ENCODE results near the gene BDKRB1. TPM values are rescaled to one million over a fixed set of nuclear protein-coding genes. Genes with fewer than 3 reads are reported as not detected.

Gene BDKRB1
- 0.34 and 10.3 TPM in 2 replicates for total RNA-seq (2014; rRNA removed; shearing (Covaris generic))

DNA sequence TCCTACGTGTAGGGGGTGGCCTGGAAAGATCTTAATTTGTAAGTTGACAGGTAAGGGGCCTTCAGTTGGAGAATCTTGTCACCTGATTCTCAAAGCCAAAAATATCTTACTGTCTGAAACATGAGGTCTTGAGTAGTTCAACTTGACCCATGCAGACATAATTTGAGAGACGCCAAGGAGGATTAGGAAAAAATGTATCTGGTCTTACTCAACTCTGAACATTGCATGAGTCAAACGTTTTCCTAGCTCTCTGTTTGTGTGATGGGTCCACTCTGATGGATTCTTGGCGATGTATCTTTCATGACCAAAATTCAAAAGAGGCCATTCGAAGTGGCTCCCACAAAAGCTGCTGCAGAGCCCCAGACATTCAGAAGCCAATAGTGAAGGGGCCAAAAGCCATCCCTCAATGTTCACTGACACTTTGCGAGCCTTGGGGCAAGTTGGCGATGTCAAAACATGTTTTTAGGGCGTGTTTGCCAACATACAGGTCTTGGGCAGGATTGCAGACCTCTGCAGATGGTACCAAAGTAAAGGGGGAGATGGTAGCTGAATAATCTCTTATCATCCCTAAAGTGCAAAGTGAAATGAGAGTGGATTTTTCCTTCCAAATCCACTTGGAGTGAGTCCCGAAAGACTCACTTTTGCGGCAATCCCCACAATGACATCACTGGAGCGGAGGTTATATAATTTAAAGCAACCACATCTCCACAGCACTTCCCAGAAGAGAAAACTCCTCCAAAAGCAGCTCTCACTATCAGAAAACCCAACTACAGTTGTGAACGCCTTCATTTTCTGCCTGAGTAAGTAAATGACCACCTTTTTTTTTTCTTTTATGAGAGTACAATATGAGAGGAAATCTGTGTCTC is at the start of gene BDKRB1:
Gene BDKRB1, plus strand, starts transcription at position 710 of the 866 bp plus-strand sequence. CDS start 7,473 bp downstream, outside the sequence.
- peak within 1 kb of the TSS; percentile 11 for H3K4me3 ChIP-seq

DNA sequence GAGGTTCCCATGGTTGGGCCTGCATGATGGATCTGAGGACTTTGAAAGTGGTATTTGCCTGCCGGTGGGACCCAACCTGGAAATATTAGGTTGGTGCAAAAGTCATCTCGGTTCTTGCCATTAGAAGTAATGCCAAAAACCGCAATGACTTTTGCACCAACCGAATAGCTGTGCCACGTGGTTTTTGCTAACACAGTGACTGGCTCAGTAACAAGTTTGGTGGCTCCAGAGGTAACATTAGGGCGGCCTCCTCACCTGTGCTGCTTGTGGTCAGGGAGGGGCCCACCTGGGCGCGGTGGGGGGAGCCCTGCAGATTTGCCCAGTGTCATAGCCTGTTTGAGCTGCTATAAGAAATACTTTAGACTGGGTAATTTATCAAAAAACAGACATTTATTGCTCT is 49.5 kb upstream of the BDKRB1 start:
- no peak for DNase-seq (ENCODE audit: low read depth in 1 of 2, low spot score in 2 of 2)
- Histone ChIP-seq H3K27ac (no peak overlapping the region), H3K9me3 (replicated peaks) (no peaks in the 10 kb centered on the region; the same call in 1 of the 2 replicates)

More for the DNA sequence above, at the start of gene BDKRB1:
- H3K4me1 ChIP-seq (replicated peaks) = peaks cover 74% of the 10 kb centered on the region
- peak within 1 kb of the TSS; percentile 92 for H3K27ac ChIP-seq
- peaks cover 3% of the 10 kb centered on the region; the same call in 1 of the 2 replicates for H3K9me3 ChIP-seq (replicated peaks)
- peak in 1 of 2 experiments; percentile 69 for DNase-seq (ENCODE audit: low read depth in 1 of 2, low spot score in 2 of 2)
- peaks cover 16% of the 10 kb centered on the region for H3K36me3 ChIP-seq
- H3K27me3 ChIP-seq (replicated peaks) = no peaks in the 10 kb centered on the region

DNA sequence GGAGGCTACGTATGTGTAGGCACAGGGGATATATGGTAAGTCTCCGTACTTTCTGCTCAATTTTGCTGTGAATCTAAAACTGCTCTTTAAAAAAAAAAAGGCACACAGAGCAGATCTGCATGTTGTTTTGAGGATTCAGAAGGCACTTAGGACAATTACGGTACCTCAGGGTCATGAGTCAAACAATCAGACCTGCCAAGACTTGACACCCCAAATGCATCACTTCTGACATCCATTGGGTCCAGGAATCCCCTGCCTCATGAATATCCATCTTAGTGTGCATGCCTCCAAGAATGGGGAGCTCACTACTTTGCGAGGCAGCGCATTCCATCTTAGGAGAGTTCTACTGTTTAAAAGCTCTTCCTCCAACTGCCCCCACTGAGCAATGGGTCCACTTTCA is 48.3 kb upstream of the BDKRB1 start:
- H3K9me3 ChIP-seq (replicated peaks) = peaks cover 7% of the 10 kb centered on the region; the same call in 1 of the 2 replicates
- H3K36me3 ChIP-seq = peaks cover 67% of the 10 kb centered on the region
- no peak overlapping the region for H3K4me3 ChIP-seq

More for the DNA sequence above, 49.5 kb upstream of the BDKRB1 start:
- H3K27me3 ChIP-seq (replicated peaks) = no peaks in the 10 kb centered on the region
- H3K4me3 ChIP-seq = peak overlapping the region; percentile 48
- H3K36me3 ChIP-seq = peaks cover 54% of the 10 kb centered on the region
- peaks cover 36% of the 10 kb centered on the region for H3K4me1 ChIP-seq (replicated peaks)

DNA sequence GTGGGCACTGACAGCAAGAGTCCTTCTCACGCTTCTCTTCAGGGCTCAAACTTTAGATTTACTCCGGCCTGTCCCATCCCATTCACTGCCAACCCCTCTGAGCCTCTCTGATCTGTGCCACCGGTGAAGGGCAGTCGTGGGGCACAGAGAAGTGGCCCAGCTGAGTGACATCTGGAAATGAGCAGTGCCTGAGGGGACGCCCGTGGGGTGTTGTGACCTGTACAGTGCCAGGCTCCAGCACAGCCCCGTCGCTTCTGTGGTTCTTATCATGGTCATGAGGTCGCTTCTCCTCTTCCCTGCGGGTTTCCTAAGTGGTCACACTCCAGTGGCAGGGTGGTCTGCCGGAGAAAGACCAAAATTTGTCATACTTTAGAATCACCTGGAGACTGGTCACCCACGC is 47.3 kb upstream of the BDKRB1 start:
- Histone ChIP-seq H3K4me1 (replicated peaks) (peaks cover 46% of the 10 kb centered on the region), H3K9me3 (replicated peaks) (peaks cover 7% of the 10 kb centered on the region; the same call in 1 of the 2 replicates), H3K4me3 (no peak overlapping the region), H3K27me3 (replicated peaks) (no peaks in the 10 kb centered on the region), H3K36me3 (peaks cover 76% of the 10 kb centered on the region), H3K27ac (no peak overlapping the region)
- no peak for DNase-seq (ENCODE audit: low read depth in 1 of 2, low spot score in 2 of 2)

More for the DNA sequence above, 48.3 kb upstream of the BDKRB1 start:
- no peaks in the 10 kb centered on the region for H3K27me3 ChIP-seq (replicated peaks)
- DNase-seq (ENCODE audit: low read depth in 1 of 2, low spot score in 2 of 2) = no peak
- H3K4me1 ChIP-seq (replicated peaks) = peaks cover 39% of the 10 kb centered on the region
- H3K27ac ChIP-seq = no peak overlapping the region

DNA sequence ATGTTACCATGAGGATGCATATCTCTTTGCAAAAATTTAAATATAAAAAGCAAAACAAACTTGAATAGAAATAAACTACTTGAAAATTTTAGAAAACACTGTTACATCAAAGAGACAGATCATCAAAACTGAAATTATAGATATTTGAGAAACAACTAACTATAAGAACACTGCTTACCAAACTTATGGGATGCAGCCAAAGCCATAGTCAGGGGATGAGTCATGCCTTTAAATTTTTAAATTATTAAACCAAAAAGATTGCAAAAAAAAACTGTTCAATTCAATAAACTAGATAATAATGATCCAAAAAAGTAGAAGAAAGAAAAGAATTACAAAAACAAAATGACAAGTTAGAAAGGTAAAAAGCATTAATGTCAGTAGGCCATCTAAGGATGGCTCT is 43.9 kb upstream of the BDKRB1 start:
- H3K4me3 ChIP-seq = no peak overlapping the region
- no peaks in the 10 kb centered on the region for H3K27me3 ChIP-seq (replicated peaks)
- peaks cover 92% of the 10 kb centered on the region for H3K36me3 ChIP-seq
- H3K4me1 ChIP-seq (replicated peaks) = peaks cover 48% of the 10 kb centered on the region
- no peak for DNase-seq (ENCODE audit: low read depth in 1 of 2, low spot score in 2 of 2)
- peaks cover 7% of the 10 kb centered on the region; the same call in 1 of the 2 replicates for H3K9me3 ChIP-seq (replicated peaks)
- H3K27ac ChIP-seq = no peak overlapping the region

DNA sequence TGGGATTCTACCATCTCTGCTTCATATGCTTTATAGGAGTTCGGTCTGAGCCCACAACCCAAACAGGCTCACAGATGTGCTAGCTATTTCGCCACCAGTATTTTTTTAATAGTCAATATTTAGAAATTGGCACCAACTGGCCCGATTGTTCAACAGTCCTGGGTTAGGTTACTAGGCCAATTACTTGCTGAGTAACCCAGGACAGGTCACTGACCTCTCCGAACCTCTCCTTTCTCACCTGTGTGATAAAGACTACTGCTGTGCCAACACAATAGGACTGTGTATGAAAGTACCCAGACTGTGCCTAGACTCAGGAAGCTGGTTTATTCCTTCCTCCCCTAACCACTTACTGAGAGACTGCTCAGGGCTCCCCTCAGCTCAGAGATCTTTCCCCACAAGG is 43.1 kb upstream of the BDKRB1 start:
- no peak for DNase-seq (ENCODE audit: low read depth in 1 of 2, low spot score in 2 of 2)
- Histone ChIP-seq H3K4me1 (replicated peaks) (peaks cover 43% of the 10 kb centered on the region), H3K9me3 (replicated peaks) (peaks cover 7% of the 10 kb centered on the region; the same call in 1 of the 2 replicates), H3K4me3 (no peak overlapping the region), H3K27ac (no peak overlapping the region), H3K36me3 (peaks cover 91% of the 10 kb centered on the region), H3K27me3 (replicated peaks) (no peaks in the 10 kb centered on the region)

DNA sequence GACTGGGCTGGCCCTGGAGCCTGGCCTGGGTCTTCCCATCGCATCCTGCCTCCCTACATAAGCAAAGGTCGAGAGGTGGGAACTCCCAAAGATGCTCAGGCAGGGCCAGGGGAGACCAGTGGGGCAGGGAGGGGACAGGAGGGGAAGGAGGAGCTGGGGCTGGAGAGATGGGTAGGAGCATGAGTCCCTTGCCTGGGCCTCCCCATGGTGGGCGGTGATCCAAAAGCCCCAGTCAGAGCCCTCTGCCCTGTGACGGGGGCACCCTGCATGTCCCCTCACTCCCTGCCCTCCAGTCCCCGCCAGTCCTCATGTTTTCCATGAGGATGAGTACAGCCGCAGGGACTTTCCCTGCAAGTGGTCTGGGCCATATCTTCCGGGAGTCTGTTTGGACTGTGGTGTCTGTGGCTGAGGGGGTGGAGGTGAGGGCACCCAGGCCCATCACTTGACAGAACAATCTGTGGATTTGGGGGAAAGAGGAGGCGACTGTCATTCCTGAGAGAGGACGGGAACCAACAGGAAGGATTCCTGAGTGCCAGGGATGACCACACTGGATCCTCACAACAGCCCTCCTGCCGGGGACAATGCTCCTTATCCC is 42.0 kb upstream of the BDKRB1 start:
- peak overlapping the region; percentile 45 for H3K27ac ChIP-seq
- H3K4me1 ChIP-seq (replicated peaks) = peaks cover 52% of the 10 kb centered on the region
- peaks cover 87% of the 10 kb centered on the region for H3K36me3 ChIP-seq

DNA sequence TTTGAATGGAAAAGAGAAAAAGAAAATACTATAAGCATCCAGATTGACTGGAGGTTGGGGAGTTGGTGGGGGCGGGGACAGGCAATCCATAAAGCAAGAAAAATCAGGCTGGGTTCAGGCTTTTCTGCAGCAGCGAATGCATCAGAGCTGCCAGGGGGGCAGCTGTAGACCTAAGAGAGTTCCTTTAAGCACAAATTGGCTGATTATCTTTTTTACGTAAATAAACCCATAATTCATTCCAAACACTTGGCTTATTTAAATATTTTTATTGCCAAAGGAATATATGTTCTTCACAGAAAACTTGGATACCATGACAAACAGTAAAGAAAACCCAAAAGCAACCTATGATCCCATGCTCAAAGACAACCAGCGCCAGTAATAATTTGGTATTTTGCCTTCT is 41.2 kb upstream of the BDKRB1 start:
- no peak overlapping the region for H3K4me3 ChIP-seq
- H3K36me3 ChIP-seq = peaks cover 80% of the 10 kb centered on the region
- no peak for DNase-seq (ENCODE audit: low read depth in 1 of 2, low spot score in 2 of 2)
- no peaks in the 10 kb centered on the region for H3K27me3 ChIP-seq (replicated peaks)
- peak overlapping the region; percentile 45; the same call in 1 of the 2 replicates for H3K27ac ChIP-seq
- peaks cover 61% of the 10 kb centered on the region for H3K4me1 ChIP-seq (replicated peaks)
- peaks cover 7% of the 10 kb centered on the region; the same call in 1 of the 2 replicates for H3K9me3 ChIP-seq (replicated peaks)

More for the DNA sequence above, 42.0 kb upstream of the BDKRB1 start:
- H3K9me3 ChIP-seq (replicated peaks) = peaks cover 7% of the 10 kb centered on the region; the same call in 1 of the 2 replicates
- DNase-seq (ENCODE audit: low read depth in 1 of 2, low spot score in 2 of 2) = peak; percentile 71 to 73
- H3K27me3 ChIP-seq (replicated peaks) = no peaks in the 10 kb centered on the region
- no peak overlapping the region for H3K4me3 ChIP-seq

DNA sequence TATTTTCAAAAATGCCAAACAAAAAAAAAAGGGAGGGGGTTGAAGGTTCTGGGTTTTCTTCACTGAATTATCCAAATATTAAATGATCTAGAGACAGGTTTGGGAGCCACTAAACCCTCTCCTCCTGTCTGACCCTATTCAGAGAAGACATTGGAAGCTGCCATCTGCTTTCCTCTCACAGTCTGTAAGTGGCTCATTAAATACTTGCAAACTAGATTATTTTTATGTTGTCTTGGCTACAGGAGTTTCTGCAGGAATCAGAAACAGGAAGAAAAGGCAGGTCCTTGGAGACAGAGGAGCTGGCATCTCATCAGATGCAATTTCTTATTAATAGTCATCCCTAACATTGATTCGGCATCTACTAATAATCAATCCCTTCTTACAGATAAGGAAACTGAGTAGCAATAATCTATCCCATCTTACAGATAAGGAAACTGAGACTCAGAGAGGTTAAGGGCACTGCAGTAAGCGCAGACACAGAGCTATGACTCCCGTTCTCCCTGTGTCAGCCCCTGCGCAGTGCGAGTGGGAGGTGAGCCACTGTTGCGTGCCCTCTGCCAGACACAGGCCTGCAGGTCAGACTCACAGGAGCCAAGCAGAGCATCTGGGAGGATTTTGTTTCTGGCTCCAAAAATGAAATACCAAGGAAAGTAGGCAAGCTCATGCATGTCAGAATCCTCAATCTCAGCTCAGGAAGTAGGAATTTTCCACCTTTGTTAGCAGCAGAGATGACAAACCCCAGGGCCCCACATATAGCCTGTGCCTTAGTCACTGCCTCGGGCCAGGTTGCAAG is 40.4 kb upstream of the BDKRB1 start:
- peaks cover 69% of the 10 kb centered on the region for H3K4me1 ChIP-seq (replicated peaks)
- H3K36me3 ChIP-seq = peaks cover 72% of the 10 kb centered on the region
- no peak overlapping the region for H3K4me3 ChIP-seq
- no peak for DNase-seq (ENCODE audit: low read depth in 1 of 2, low spot score in 2 of 2)
- H3K27me3 ChIP-seq (replicated peaks) = no peaks in the 10 kb centered on the region
- H3K9me3 ChIP-seq (replicated peaks) = peaks cover 7% of the 10 kb centered on the region; the same call in 1 of the 2 replicates
- no peak overlapping the region for H3K27ac ChIP-seq

DNA sequence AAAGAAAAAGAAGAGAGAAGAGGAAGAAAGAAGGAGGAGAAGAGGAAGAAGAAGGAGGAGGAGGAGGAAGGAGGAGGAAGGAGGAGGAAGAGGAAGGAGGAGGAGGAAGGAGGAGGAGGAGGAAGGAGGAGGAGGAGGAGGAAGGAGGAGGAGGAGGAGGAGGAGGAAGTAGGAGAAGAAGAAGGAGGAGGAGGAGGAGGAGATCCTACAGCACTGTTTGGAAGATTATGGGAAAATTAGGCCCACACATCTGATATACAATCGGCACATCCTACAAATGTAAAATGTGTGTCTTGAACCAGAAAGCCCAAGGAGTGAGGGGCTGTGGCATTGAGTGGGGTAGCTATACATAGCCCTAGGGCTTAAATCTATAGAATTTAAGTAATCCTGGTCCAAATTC is 39.4 kb upstream of the BDKRB1 start:
- Histone ChIP-seq H3K9me3 (replicated peaks) (peaks cover 5% of the 10 kb centered on the region; the same call in 1 of the 2 replicates), H3K27me3 (replicated peaks) (no peaks in the 10 kb centered on the region), H3K27ac (no peak overlapping the region), H3K36me3 (peaks cover 63% of the 10 kb centered on the region), H3K4me1 (replicated peaks) (peaks cover 79% of the 10 kb centered on the region), H3K4me3 (no peak overlapping the region)
- DNase-seq (ENCODE audit: low read depth in 1 of 2, low spot score in 2 of 2) = no peak

DNA sequence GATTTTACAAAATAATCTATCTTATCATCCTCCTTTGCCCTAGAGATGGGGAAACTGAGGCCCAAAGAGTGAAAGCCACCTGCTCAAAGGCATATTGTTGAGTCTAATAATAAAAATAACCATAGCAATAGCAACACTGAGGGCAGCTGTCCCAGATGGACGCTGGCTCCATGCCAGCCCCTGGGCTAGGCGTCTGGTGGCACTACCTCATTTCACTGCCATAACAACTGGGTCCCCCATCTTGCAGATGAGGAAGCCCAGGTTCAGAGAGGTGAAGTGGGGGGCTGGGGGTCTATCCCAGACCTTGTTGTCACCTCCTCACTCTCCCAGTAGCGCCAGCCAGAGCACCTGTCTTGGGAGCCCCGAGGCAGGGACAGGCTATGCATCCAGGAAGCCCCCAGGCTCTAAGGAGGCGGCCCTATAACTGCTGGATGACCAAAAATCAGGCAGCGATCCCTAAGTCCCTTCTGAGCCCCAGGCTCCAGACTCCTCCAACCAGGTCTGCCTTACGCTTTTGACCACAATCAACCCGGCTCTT is 38.6 kb upstream of the BDKRB1 start:
- H3K9me3 ChIP-seq (replicated peaks) = no peaks in the 10 kb centered on the region; the same call in 1 of the 2 replicates
- no peak overlapping the region for H3K4me3 ChIP-seq
- no peaks in the 10 kb centered on the region for H3K27me3 ChIP-seq (replicated peaks)
- peaks cover 62% of the 10 kb centered on the region for H3K36me3 ChIP-seq
- DNase-seq (ENCODE audit: low read depth in 1 of 2, low spot score in 2 of 2) = no peak
- H3K27ac ChIP-seq = no peak overlapping the region
- peaks cover 86% of the 10 kb centered on the region for H3K4me1 ChIP-seq (replicated peaks)

DNA sequence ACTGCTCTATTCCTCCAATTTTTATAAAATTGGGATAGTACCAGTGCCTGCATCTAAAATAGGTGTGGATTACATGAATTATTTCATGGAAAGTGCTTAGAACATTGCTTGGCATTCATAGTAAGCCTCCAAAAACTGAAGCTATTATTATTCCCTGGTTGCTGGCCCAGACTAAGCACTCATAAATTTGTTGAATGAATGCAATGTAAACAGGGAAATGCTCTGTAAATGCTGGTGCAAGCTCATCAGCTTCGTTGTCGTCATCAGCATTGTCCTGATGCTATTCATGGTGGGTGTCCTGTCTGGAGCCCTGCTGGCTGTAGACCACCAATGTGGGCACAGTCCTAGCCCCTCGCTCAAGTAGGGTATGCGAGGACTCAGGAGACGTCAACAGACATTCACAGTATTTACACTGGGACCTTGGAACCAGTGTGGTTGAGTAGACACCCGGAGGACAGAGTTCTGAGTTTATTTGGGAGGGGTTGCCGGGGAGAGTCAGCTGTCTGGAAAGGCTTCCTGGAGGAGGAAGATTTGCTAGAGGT is 34.8 kb upstream of the BDKRB1 start:
- peak; percentile 94 to 96 for DNase-seq (ENCODE audit: low read depth in 1 of 2, low spot score in 2 of 2)
- Histone ChIP-seq H3K9me3 (replicated peaks) (no peaks in the 10 kb centered on the region), H3K36me3 (peaks cover 55% of the 10 kb centered on the region), H3K4me3 (no peak overlapping the region), H3K27me3 (replicated peaks) (no peaks in the 10 kb centered on the region), H3K27ac (peak overlapping the region; percentile 82), H3K4me1 (replicated peaks) (peaks cover 66% of the 10 kb centered on the region)

DNA sequence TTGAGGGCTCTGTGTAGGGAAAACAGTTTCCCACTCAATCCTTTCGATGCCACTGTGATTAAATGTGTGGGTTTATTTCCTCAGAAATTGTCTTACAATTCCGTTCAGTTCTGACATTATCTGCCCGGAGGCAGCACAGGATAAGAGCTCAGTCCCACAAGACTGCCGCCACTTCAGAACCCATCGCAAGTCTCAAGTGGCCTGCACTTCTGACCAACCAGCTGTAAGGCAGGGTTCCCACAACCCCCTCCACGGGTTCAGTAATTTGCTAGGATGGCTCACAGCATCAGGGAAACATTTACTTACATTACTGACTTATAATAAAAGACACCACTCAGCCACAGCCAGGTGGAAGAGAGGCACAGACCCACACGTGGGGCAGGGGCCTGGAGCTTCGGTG is 34.2 kb upstream of the BDKRB1 start:
- Histone ChIP-seq H3K4me3 (no peak overlapping the region), H3K27ac (peak overlapping the region; percentile 82), H3K9me3 (replicated peaks) (no peaks in the 10 kb centered on the region), H3K4me1 (replicated peaks) (peaks cover 71% of the 10 kb centered on the region), H3K36me3 (peaks cover 51% of the 10 kb centered on the region), H3K27me3 (replicated peaks) (no peaks in the 10 kb centered on the region)
- no peak for DNase-seq (ENCODE audit: low read depth in 1 of 2, low spot score in 2 of 2)
